Iris pigment epithelial cell (primary cell): Measurements from ENCODE around the gene MCCD1.
A peak's percentile ranks its signal among the peaks of the same experiment; 100 is the strongest.
"Not testable (repeated sequence)": the region's sequence is repeated elsewhere in the genome, so short reads cannot be mapped to it uniquely, and the experiment has no call there.

ENCODE experiments used
- DNase-seq: peaks from one replicate; pipeline ENCODE4 v3.0.0-alpha.2; 2011; ENCODE audit warnings: low read depth

MCCD1 gene, protein sequence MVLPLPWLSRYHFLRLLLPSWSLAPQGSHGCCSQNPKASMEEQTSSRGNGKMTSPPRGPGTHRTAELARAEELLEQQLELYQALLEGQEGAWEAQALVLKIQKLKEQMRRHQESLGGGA

GRCh38 chr6:31528821-31529328 lies at the start of gene MCCD1:
MCCD1 (plus strand) TSS chr6:31528962; CDS start chr6:31529015, 53 bp downstream.
- no peak for DNase-seq

DNA sequence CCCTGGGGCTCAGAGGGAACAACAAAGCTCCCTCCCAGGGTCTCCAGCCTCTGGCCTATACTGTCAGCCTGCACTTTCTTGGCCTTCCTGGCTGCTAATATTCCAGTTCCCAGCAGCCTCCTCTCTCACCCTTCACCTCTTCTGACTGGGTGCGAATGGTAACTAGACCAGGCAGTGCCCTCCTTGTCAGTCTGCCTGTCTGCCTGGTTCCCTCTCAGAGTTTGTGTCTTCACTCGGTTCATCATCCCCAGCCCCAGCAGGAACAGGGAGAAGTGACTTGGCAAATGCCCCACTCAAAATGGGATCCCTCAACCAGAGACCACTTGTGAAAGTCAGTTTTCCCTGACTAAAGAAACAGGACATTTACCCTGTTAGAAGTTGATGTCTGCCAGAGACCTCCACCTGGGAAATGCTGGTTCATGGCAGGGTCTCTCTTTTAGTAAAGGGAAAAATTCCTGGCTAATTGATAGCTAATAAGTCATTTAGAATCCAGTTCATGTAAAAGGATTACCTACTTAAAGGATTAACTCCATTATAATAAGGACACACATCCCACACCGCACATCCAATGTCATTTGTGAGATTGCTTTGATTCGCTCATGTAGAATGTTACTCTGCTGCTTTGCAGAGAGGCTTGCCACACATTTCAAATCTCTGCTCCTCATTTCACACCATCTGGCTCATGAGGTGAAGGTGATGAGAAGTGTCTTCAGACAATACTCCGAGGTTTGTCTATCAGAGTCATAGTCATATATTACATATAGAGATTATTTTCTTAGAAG lies 49.4 kb upstream of the MCCD1 start:
- DNase-seq: no peak

GRCh38 chr6:31479933-31480535 lies 48.7 kb upstream of the MCCD1 start:
- no peak for DNase-seq

DNA sequence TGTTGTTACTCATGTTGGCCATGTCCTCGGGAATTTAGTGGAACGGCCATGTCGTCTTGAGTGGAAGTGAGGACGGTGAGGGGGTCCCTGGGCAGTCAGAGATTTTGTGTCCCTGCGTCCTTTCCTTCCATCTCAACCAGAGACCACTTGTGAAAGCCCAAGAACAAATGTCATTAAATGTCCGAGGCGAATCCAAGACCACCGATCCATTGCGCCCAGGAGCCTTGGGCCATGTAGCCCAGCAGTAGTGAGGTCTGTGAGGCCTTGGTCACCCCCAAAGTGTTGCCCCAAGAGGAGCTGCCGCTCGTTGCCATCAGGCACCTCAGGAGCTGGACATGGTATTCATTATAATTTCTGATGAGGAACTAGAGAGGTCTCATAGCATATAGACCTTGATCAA lies 48.2 kb upstream of the MCCD1 start:
- no peak for DNase-seq

- DNase-seq: no peak
Measured at GRCh38 chr6:31483392-31483791, 45.4 kb upstream of the MCCD1 start.

- peak; percentile 45 for DNase-seq
Measured at GRCh38 chr6:31485055-31485454, 43.7 kb upstream of the MCCD1 start.

GRCh38 chr6:31486065-31486837 lies 42.5 kb upstream of the MCCD1 start:
- not testable (repeated sequence) for DNase-seq

DNA sequence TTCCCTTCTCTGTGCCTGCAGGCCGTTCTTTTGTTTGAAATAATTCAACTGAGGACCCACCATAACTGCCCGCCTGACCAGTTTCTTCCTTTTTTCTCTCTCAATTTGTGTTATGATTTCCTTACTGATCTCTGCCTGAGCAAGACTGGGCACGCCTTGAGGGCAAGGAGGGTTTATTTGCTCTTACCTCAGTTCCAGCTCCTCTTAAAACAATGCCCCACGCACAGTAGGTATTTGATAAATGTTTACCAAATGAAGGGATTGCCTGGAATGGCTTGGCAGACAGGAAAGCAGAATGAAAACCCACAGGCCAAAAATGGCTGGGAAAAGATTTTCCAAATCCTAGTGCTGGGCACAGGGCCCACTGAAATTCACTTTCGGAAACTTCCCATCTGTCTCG lies 41.1 kb upstream of the MCCD1 start:
- DNase-seq: not testable (repeated sequence)

- no peak for DNase-seq
Measured at GRCh38 chr6:31489086-31489485, 39.7 kb upstream of the MCCD1 start.

- no peak for DNase-seq
Measured at GRCh38 chr6:31490115-31490873, 38.5 kb upstream of the MCCD1 start.

GRCh38 chr6:31493550-31493874 lies 35.2 kb upstream of the MCCD1 start:
- not testable (repeated sequence) for DNase-seq

DNA sequence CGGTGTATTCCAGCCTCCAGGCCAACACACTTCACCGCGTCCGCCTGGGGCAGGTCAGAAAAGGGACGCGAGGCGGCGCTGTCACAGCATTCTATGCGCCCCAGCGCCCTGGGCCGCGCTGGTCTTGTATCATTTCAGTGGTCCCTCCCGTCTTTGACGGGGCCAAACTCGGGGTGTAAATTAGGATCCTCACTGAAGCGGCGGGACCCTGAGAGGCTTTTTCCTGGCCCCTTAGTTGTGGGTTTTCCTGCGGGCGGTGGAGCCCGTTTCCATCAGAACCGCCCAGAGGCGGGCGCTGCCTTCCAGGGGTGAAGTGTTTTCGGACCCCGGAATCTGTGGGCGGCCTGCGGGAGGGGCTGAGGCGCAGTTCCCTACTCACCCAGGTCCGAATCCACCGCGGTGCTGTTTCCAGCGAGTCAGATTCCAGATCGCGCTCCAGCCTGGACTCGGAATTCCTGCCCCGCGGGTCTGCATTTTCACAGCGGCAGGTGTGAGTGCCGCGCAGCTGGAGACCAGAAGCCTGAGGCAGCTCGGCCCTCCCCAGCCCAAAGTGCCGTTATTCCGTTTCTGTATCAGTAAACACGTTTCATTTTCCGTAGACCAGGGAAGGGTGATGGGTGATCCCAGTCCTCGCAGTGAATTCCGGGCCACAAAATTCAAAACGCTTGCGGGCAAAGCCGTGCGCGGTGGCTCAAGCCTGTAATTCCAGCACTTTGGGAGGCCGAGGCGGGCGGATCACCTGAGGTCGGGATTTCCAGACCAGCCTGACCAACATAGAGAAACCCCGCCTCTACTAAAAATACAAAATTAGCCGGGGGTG lies 34.7 kb upstream of the MCCD1 start:
- peak; percentile 81 for DNase-seq

GRCh38 chr6:31495580-31495979 lies 33.2 kb upstream of the MCCD1 start:
- peak; percentile 70 for DNase-seq

DNA sequence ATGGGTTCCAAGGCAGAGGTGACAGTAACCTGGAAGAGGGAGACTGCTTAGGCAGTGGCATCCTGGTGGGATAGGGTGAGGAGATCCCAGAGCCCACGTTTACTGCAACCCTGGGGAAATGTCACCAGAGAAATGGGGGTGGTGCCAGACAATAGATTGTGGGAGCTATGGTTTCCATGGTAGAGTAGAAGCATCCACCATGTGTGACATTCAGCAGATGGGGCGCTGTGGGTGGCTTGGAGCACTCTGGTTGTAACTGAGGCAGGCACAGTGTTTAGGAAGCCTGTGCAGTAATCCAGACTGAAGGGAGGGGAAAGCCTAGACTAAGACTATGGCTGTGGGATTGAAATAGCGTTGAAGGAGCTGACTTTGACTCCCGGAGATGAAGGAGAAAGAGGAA lies 31.9 kb upstream of the MCCD1 start:
- not testable (repeated sequence) for DNase-seq

DNA sequence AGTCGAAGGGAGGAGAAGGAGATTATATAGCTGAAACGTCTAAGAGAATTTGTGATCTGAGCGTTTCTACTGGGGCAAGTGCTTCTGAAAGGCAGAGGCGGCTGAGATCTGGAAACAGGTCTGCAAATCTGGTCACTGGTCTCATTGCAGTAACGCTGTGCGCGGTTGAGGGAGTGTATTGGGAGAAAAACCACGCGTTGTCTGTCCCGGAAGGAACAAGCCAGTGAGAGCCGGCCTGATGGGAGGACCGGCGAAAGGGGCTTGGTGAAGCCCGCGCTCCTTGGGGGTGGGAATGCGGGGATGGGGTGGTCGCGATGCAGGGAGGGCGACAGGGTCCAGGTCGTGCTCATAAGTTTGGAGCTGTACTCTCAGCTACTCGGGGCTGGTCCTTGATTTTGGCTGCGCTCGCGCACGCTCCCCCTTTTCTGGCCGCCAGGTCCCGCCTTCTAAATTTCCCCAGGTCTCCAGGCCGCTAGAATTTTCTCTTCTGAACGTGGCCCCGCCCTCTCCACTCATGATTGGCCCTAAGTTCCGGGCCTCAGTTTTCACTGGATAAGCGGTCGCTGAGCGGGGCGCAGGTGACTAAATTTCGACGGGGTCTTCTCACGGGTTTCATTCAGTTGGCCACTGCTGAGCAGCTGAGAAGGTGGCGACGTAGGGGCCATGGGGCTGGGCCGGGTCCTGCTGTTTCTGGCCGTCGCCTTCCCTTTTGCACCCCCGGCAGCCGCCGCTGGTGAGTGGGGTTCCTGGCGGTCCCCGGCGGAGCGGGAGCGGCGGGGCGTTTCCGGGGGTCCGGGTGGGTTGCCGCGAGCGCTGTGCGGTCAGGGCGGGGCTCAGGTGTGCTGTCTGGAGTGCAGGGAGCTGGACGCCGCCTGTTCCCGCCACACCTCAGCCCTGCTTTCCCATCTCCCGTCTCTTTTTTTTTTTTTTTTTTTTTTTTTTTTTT lies 31.0 kb upstream of the MCCD1 start, which contains the start of gene MICB:
Gene MICB, plus strand, starts transcription at position 615 of the 946 bp plus-strand sequence. Its CDS starts 49 bp downstream, at position 664.
- peak; percentile 91 for DNase-seq

DNA sequence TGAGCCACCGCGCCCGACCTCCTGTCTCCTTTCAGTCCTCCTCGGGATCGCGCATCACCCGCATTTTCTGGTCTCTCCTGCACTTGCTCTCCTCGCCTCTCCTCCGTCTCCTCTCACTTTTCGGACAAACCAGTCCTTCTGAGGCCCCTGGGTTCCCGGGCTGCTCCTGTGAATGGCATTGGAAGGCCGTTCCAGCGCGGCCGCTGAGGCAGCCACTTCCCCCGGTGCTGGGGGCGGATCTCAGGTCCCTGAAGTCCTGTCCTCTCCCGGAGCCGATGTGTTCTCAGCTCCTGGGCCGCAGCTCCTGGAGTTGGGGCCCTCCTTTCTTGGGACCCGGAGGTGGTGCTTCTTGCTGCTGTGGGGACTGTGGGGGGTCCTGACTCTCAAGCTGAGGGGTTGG lies 30.0 kb upstream of the MCCD1 start:
- peak; percentile 21 for DNase-seq

DNA sequence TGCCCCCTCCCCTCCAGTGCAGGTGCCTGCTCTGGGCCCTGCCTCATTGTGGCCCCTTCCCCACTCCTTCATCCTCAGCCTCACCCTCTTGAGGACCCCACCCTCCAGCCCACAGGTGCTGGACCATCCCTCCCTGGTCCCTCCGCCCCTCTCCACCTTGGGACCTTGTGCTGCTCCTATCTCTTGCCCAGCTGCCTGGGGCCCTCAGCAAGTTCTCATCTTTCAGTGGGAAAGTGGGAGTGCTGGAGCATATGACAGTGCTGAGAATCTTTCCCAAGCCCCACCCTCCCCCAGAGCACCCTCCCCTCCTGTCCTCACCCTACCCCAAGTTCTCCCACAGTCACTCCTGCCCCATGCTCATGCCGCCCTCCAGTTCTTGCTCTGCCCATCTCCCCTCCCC lies 29.1 kb upstream of the MCCD1 start:
- not testable (repeated sequence) for DNase-seq

GRCh38 chr6:31502586-31502985 lies 26.2 kb upstream of the MCCD1 start:
- DNase-seq: peak; percentile 47

DNA sequence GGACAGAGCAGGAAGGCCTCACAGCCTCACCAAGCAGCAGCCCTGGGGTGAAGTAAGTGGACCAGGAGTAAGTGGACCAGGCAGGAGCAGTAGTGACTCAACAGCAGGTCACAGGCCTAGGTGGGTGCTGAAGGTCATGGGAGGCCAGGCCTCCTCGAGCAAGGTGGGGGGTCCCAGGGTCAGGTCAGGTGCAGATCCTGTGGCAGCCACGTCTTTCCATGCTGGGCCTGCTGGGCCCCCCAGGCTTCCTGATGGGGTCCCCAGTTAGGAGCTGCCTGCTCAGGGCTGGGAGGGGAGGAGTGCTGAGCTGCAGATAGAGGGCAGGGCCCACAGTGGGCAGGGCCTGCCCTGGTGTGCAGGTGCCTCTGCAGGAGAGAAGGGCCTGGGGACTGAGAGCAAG lies 19.7 kb upstream of the MCCD1 start:
- not testable (repeated sequence) for DNase-seq

DNA sequence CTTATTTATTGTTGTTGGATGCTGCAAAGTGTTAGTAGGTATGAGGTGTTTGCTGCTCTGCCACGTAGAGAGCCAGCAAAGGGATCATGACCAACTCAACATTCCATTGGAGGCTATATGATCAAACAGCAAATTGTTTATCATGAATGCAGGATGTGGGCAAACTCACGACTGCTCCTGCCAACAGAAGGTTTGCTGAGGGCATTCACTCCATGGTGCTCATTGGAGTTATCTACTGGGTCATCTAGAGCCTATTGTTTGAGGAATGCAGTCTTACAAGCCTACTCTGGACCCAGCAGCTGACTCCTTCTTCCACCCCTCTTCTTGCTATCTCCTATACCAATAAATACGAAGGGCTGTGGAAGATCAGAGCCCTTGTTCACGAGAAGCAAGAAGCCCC lies 18.8 kb upstream of the MCCD1 start:
- no peak for DNase-seq
